Astrocyte of the spinal cord (primary cell): ENCODE results near the gene TACO1.

Source experiments
- DNase-seq: peaks from one replicate; pipeline ENCODE4 v3.0.0; 2011; ENCODE audit warnings: low read depth, low spot score
- H3K4me3 ChIP-seq: 2 replicates; pipeline ENCODE4 v1.5.1; 2011; ENCODE audit warnings: low read depth, mild to moderate bottlenecking, low read length, moderate library complexity
- CTCF ChIP-seq: IDR thresholded peaks from 2 replicates; pipeline ENCODE4 v1.5.1; 2012; ENCODE audit warnings: low read depth, mild to moderate bottlenecking, low read length, inconsistent platforms
- in situ Hi-C: cut with HindIII; loops from 2 replicates; pipeline ENCODE4 v1.10.0; 2017; ENCODE audit warnings: low sequenced_read_pairs

TACO1 gene

GRCh38 chr17:63600569-63601438 is at the start of gene TACO1:
Gene TACO1 (plus strand): TSS chr17:63600895. CDS start chr17:63601084, 189 bp downstream.
- peak within 1 kb of the TSS; percentile 94 for H3K4me3 ChIP-seq
- TF ChIP-seq CTCF: no peak
- in situ Hi-C loops: no loop called here
- peak; percentile 86 for DNase-seq

- TF ChIP-seq CTCF: no peak
- peak overlapping the region; percentile 98 for H3K4me3 ChIP-seq
- in situ Hi-C loops: no loop called here
- no peak for DNase-seq
These were observed 48.5 kb upstream of the TACO1 start for GRCh38 chr17:63552211-63552610.

GRCh38 chr17:63555500-63556156 is 45.1 kb upstream of the TACO1 start:
- TF ChIP-seq CTCF: no peak
- DNase-seq: no peak
- in situ Hi-C loops: no loop called here
- H3K4me3 ChIP-seq: no peak overlapping the region

- H3K4me3 ChIP-seq: no peak overlapping the region
- no peak for TF ChIP-seq CTCF
- DNase-seq: no peak
- in situ Hi-C loops: no loop called here
These were observed 43.3 kb upstream of the TACO1 start for GRCh38 chr17:63557416-63557815.

GRCh38 chr17:63558441-63558840 is 42.3 kb upstream of the TACO1 start:
- no peak for TF ChIP-seq CTCF
- H3K4me3 ChIP-seq: no peak overlapping the region
- in situ Hi-C loops: no loop called here
- no peak for DNase-seq

GRCh38 chr17:63561819-63562218 is 38.9 kb upstream of the TACO1 start:
- TF ChIP-seq CTCF: no peak
- H3K4me3 ChIP-seq: no peak overlapping the region
- in situ Hi-C loops: no loop called here
- DNase-seq: no peak
